Dedifferentiated amniotic fluid mesenchymal stem cell (primary cell): ENCODE measurements around the gene AKIRIN2.
"Not testable (repeated sequence)": the region's sequence is repeated elsewhere in the genome, so short reads cannot be mapped to it uniquely, and the experiment has no call there.

Experiments used
- DNase-seq: peaks from one replicate; pipeline ENCODE4 v3.0.0-alpha.2; 2016; ENCODE audit errors: extremely low spot score

AKIRIN2 gene

DNA sequence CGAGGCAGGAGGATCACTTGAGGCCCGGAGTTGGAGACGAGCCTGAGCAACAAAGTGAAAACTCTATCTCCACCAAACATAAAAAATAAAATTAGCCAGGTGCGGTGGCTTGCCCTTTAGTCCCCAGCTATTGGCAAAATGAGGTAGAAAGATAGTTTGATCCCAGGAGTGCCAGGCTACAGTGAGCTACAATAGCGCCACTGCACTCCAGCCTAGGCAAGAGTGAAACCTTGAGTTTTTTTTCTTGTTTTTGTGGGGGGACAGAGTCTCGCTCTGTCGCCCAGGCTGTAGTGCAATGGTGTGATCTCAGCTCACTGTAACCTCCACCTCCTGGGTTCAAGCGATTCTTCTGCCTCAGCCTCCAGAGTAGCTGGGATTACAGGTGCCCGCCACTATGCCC is 14.1 kb downstream of the AKIRIN2 start:
- DNase-seq, result not testable (repeated sequence)

DNA sequence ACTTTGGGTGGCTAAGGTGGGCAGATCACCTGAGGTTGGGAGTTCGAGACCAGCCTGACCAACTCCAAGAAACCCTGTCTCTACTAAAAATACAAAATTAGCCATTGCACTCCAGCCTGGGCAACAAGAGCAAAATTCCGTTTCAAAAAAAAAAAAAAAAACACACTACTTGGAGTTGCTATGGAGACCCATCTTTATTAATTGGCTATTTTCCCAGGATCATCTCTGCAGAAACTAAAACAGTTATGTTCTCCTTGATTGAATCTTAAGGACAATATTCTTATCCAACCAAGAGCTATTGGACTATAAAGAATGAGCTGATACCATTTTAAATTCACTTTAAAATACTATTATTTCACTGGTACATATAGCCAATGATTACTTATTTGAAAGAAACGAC is 14.7 kb downstream of the AKIRIN2 start:
- no peak for DNase-seq

DNA sequence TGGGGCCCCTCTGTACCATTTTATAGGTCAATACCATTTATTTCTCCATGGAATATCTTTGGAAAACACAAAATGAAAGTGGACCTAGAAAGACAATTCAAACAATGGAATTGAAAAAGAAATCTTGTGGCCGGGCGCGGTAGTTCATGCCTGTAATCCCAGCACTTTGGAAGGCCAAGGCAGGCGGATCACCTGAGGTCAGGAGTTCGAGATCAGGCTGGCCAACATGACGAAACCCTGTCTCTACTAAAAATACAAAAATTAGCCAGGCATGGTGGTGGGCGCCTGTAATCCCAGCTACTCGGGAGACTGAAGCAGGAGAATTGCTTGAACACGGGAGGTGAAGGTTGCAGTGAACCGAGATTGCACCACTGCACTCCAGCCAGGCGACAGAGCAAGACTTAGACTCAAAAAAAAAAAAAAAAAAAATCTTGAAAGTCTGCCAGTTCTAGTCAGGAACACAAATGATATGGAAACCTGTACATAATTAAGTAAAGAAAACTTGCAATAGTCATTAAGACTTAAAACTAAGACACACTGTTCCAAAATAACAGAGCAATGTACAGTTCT is 15.3 kb downstream of the AKIRIN2 start:
- DNase-seq, result not testable (repeated sequence)

DNA sequence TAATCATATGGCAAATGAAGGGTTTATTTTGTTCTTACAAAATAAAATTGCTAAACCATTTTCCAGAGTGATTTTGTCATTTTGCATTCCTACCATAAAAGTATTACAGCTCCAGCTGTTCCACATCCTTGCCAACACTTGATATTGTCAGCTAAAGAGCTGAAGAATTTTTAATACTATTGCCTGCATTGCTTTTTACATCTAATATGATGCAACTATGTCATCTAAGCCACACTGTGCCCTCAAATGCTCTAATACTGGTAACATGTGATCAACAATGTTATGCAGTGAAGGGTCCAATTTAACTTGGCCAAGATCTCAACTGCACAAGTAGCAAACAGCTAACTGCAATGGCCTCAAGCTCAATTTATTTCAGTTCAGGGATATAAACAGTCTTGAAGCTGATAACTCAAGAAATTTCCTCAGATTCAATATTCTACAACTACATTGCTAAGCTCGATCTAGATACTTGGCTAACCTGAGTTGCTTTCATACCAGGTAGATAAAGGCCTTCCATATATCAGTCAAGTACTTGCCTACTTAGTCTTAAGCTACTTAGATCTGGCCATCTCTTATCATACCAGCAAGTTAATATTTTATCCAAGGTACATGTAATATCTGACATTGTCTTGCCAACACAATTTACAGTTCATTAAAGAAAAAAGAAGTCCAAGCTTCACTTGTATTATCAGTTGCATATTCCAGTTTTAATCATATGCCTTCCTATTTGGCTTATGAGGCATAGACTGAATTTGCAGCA is 17.0 kb downstream of the AKIRIN2 start:
- no peak for DNase-seq

DNA sequence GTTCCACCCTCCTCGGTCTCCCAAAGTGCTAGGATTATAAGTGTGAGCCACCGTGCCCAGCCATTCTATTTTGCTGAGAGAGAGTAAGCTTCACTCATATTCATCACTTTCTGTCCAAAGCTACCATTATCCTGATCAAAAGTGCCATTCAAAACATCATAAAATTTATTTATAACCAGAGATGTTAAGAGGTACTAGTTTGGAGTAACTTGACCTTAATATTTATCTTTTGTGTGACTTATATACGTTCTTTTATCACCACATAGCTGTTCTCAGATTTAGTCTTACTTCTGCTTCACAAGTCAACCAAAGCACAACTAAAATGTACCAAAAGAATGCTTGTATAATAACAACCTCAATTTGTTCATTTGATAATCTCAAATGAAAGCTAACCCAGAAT is 18.1 kb downstream of the AKIRIN2 start:
- no peak for DNase-seq

DNA sequence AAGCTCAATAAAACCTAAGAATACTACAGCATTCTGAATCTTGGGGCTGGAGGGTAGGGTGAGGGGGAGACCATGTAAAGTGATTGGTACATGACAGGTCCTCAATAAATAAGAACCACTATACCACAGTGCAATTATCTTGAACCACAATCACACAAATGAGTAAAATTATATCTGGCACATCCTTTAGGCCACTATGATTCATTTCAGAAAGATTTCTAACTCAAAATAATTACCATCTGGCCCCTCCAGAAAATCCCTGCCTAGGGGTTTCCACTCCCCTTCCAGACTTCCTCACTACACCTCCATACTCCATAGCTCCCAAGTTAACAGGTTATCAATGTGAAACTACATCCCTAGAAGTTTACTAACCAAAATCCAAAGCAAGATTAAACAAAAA is 19.7 kb downstream of the AKIRIN2 start:
- no peak for DNase-seq

DNA sequence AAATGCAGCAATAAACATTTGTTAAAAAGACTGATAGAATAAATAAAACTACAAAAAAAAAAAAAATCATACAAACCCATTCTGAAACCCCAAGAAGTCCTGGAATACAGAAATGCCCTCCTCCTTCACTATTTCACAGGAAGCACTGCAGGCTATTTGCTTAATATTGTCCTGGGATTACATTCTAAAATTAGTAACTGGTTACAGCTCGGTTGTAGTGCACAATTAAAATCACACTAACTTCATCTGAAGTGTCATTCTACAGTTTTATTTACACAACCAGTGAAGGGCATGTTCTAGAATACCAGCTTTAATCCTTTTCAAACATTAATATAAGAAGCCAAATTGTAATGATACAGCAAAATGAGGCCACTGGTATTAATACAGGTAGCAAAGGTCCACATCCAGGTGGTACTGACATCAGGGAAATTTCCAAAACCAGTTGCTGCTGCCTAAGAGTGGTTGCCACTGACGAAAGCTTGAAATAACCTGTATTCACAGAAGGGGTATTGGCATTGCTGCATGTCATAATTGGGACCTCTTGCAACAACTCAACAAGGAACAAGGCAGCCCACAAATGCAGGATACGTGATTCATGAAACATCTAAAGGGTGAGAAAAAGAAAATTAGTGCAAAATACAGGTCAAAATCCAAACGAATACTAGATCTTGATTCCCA is 26.9 kb downstream of the AKIRIN2 start:
- no peak for DNase-seq

DNA sequence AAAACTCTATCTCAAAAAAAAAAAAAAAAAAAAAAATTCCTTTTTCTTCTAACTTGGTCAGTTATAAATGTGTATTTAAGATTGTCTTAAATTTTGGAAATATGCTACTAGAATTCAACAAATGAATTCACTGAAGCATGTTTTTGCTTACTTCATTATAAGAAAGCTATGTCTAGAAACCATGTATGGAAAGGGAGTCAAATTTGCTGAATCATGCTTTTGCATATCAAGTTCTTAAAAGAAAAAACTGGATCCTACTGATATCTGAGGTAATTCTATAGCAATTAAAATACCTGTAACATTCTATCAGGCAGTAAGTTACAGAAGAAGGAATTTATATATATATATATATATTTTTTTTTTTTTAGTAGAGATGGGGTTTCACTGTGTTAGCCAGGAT is 27.7 kb downstream of the AKIRIN2 start:
- no peak for DNase-seq

DNA sequence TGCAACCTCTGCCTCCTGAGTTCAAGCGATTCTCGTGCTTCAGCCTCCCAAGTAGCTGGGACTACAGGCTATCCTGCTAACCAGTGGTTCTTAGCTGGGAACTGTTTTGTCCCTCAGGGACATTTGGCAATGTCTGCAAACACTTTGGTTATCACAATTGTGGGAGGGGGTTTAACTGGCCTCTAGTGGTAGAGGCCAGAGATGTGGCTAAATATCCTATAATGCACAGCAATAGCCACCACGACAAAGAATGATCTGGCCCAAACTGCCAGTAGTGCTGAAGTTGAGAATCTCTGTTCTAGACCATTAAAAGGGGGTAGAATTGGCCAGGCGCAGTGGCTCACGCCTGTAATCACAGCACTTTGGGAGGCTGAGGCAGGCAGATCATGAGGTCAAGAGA is 28.8 kb downstream of the AKIRIN2 start:
- no peak for DNase-seq

DNA sequence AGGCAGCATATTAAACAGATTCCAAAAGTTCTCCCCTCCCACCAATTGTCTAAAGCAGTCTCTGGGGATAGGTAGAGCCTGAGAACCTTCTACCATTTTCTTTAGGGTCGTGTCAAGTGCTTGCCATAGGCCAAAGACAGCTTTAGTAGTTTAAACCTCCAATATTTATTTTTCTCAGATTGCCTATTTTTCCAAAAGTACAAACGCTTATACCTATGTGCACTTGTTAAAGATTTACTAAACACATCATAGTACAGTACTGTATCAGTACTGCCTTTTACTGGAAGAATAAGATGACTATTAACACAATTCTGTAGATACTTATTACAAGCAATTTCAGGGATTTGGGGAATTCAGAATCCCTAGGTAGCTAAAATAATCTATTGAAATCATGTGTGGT is 29.4 kb downstream of the AKIRIN2 start:
- DNase-seq, result no peak

DNA sequence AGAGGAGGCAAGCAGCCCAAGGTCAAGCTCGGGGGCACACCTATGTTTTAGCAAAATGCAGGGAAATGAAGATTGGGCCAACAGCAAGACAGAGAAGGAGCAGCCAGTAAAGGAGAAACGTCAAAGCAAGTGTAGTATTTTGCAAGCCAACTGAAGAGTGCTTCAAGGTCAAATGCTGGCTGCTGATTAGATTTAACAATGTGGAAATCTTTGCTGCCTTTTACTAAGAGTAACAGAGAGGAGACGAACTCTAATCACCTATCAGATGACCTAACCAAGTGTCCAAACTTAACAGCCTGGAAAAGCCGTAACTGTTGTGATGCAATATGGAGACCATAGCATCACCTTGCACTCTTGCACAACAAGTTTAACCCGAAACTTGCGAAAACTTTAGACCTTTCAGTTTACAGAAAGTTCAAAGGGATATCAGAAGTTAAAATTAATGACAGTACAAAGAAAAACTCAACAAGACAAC is 30.4 kb downstream of the AKIRIN2 start:
- DNase-seq, result no peak

DNA sequence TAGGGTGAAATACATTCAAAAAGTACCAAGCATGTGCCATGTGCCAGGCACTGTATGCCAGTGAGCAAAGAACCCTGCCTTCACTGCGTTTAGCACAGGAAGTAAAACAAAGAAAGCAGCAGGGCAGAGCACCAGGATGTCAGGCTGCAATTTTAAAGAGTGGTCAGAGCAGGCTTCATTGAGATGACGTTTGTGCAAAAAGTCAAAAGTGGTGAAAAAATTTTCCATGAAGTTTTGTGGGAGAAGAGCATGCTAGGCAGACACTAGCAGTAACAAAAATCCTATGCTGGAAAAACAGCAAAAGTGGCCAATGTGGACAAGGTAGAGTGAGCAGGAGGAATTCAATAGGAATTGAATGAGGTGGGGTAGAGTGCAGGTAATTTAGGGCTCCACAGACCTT is 31.3 kb downstream of the AKIRIN2 start:
- DNase-seq, result no peak

DNA sequence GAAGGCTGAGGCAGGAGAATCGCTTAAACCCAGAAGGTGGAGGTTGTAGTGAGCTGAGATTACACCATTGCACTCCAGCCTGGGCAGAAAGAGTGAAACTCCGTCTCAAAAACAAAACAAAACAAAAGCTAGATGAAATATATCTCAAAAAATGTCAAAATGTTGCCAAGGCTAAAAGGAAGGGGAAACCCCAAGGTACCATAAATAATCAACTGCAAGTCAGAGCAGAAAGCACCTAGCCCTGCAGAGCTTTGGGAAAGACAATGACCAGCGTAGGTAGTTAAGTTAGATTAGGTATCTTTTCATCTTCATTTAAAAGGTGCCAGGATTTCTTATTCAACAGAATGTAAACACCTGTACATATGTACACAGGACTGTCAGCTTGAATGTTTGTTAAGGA is 33.0 kb downstream of the AKIRIN2 start:
- no peak for DNase-seq

DNA sequence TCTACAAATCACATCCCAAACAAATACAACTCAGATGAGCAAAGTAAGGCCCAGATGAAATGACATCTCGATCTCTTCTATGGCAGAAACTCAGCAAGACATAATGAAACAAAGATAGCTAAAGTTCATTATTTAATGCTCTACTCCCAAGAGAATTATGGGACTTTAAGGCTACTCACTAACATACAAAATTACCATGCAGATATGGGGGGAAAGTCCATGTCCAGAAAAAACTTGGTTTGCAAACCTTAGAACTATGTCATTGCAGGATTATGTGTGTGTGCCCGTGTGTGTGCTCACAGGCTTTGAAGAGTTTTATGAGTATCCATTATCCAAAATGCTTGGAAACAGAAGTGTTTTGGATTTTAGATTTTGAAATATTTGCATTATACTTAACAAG is 34.0 kb downstream of the AKIRIN2 start:
- no peak for DNase-seq

DNA sequence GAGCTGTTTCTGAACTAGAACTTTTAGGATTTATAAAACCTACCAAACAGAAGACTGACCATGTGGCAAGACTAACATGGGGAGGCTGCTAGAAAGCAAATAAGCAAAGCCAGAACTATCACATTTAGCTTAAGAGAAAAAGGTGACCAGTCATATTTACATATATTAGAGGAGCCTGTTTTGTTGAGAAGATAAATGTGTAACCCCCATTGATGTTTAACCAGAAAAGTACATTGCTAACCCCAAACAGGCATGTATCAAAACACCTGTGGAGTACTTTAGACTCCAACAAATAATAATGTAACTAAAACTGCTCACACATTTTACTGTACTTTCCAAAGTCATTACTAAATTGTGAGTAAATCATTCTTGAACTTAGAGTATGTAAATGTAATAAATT is 35.0 kb downstream of the AKIRIN2 start:
- DNase-seq, result no peak

DNA sequence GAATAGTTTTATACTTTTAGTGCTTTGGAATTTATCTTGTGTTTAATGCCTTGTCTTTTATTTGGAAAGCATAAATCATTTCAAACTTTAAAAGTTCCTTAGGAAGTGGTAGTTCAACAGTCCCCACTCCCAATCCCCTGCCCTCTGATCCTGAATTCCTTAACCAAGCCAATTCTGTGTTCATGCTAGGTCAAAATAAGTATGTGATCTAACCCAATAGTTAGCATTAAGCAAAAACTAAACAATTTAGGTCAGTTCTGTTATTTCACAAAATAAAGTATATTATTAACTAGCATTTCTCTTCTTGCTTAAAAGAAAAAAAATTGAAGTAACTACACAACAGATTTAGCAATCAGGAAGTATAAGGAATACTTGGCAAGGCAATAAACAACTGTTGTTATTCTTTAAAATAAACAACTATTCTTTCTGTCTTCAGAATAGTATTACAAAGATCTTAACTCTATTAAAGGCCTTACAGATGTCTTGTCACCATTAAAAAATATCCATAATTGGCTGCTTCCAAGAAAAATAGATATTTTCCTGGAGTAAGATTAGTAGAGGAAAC is 37.0 kb downstream of the AKIRIN2 start:
- DNase-seq, result no peak

DNA sequence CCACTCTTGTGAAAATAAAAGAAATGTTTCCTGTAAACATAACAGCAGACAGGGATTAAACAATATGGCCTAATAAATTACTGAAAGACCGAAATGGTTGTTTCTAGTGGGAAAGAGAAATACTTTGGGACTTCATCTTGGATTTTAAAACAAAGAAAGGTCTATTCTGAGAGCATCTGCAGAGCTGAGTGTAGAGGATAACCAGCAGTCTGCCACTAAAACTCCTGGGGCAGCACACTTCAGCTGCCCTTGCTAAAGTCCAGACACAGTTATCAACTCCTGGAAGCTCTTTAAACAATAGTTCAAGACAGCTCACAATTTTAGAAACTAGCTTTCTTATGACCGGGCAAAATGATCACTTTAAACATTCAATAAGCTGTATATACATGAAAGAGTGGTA is 38.6 kb downstream of the AKIRIN2 start:
- no peak for DNase-seq

DNA sequence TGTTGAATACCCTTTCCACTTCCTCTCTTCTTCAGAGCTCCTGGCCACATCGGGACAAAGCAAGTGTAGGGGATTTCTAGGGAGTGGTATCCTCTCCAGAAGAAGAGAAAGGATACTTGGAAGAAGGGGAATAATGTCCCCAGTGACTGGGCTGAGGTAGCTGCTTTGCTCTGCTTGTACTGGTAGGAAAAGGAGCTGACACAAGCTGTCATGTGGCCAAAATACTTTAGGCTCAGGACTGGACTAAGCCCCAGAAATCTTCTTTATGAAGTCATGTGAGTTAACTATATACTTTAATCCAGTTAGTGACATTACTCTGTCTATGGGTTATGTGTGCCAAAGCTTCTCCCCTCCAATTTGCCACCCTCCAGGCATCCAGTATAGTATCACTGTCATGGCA is 40.5 kb downstream of the AKIRIN2 start:
- no peak for DNase-seq

DNA sequence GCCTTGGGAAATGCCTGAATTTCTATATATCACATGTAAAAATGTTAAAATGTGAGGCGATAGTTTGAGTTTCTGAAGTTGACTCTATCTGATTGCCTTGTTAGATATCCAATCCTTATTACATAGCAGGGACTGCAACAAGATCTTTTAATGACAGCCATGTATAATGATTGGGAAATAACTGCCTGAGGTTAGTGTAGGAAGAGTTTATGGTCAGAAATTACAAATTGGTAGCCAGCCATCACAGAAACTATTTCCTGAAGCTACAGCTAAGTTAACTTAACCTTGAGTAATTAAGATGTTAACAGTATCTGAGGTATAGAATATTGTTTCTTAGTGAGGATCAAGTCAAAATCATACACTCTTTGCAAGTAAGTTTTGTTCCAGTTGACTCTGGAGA is 41.0 kb downstream of the AKIRIN2 start:
- no peak for DNase-seq

DNA sequence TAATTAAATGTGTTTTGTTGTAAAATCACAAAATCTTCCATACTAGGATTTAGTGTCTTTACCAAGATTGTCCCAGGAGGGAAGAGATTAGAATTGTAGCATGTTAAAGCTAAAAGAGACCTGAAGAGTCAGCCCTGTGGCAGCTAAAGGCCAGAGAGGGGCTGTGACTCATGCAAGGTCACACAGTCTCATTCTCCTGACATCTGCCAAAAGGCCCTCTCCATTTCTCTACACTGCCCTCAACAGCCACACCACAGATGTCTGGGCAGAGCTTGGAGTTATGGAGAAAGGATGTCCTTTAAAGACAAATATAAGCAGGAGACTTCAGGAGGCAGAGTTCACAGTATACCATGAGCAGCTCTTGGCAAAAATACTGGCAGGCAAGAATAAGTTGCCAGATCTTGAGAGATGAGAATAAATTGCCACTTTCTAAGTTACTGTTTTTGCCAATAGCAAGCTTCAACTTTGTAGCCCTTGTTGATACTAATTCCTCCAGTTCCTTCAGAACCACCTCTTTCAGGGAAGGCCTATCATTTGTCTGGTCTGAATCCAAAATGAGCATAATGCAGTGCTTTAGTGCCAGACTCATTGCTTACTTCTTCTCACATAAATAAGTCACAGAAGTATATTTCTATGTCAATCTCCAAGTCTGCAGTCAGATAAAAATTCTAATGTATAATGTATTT is 41.7 kb downstream of the AKIRIN2 start:
- no peak for DNase-seq

DNA sequence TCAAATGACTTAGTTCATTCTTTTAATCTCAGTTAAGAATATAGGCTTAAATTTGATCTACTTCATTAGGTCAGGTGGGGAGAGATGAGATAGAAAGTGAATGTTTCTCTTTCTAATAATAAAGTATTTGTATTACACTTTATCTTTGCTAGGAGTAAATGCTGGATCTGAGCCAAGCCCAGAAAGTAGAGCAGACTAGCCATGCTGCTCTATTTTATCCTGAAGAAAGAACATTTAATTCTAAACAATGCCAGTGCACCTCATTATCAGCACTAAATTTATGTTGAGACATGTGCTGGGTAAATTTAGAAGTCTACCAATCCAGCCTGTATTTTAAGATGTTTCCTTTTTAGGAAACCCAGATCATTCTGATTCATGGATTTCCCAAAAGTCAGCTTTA is 43.5 kb downstream of the AKIRIN2 start:
- DNase-seq, result no peak

DNA sequence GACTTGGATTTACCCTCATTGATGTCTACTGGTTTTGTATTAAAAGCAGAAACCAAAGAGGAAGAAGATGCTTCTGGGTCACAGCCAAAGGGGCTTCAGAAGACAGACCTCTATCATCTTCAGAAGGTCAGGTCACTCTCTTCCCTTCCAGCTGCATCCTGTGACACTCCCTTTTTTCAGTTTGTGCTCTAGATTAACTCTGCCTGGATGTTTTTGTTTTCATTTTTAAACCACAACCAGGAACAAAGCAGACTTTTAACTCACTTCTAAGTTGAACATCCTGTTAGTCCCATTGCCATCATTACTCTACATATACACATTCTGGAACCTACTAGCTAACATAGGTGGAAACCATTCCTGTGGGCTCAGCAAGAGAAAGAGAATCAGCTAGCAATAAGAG is 45.2 kb downstream of the AKIRIN2 start:
- no peak for DNase-seq
